Measurements from ENCODE around the gene PTPRE.

The PTPRE gene

GRCh38 chr10:127906548-127907377 is at the start of gene PTPRE:
Gene PTPRE (plus strand): TSS chr10:127907103. CDS start chr10:128040882, 133,779 bp downstream.
- no peak for DNase-seq (ENCODE audit: low read depth)
- H3K4me3 ChIP-seq (ENCODE audit: low read depth, low read length): no peak within 1 kb of the TSS
- TF ChIP-seq, protein P1, sequence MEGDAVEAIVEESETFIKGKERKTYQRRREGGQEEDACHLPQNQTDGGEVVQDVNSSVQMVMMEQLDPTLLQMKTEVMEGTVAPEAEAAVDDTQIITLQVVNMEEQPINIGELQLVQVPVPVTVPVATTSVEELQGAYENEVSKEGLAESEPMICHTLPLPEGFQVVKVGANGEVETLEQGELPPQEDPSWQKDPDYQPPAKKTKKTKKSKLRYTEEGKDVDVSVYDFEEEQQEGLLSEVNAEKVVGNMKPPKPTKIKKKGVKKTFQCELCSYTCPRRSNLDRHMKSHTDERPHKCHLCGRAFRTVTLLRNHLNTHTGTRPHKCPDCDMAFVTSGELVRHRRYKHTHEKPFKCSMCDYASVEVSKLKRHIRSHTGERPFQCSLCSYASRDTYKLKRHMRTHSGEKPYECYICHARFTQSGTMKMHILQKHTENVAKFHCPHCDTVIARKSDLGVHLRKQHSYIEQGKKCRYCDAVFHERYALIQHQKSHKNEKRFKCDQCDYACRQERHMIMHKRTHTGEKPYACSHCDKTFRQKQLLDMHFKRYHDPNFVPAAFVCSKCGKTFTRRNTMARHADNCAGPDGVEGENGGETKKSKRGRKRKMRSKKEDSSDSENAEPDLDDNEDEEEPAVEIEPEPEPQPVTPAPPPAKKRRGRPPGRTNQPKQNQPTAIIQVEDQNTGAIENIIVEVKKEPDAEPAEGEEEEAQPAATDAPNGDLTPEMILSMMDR (IDR thresholded peaks at IDR 0.05; ENCODE audit: low read depth, low read length, missing control alignments): peak; percentile 59

DNA sequence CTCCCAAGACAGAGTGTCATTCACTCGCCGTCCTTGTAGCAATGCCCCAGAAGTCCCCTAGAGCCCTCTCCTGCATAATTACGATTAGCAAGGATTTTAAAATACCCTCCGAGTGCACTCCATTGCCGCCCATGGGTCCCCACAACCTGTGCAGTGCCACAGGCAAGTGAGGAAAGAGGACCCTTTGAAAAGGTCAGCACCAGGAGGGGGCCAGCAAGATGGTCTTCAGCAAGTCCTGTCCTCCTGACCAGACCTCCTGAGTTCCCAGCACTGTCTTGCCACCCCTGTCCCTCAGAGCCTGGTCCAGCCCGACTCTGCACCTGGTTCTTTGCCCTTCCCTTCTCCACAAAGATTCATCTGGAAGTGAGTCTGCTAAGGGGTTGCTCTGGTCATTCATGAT is 46.3 kb upstream of the PTPRE start:
- H3K4me3 ChIP-seq (ENCODE audit: low read depth, low read length): no peak overlapping the region
- TF ChIP-seq, protein P1 (IDR thresholded peaks at IDR 0.05; ENCODE audit: low read depth, low read length, missing control alignments): no peak
- DNase-seq (ENCODE audit: low read depth): no peak

GRCh38 chr10:127863231-127863825 is 43.6 kb upstream of the PTPRE start:
- TF ChIP-seq, protein P1 (IDR thresholded peaks at IDR 0.05; ENCODE audit: low read depth, low read length, missing control alignments): no peak
- no peak for DNase-seq (ENCODE audit: low read depth)
- H3K4me3 ChIP-seq (ENCODE audit: low read depth, low read length): no peak overlapping the region

GRCh38 chr10:127866276-127867013 is 40.5 kb upstream of the PTPRE start:
- no peak overlapping the region for H3K4me3 ChIP-seq (ENCODE audit: low read depth, low read length)
- DNase-seq (ENCODE audit: low read depth): no peak
- TF ChIP-seq, protein P1 (IDR thresholded peaks at IDR 0.05; ENCODE audit: low read depth, low read length, missing control alignments): no peak

DNA sequence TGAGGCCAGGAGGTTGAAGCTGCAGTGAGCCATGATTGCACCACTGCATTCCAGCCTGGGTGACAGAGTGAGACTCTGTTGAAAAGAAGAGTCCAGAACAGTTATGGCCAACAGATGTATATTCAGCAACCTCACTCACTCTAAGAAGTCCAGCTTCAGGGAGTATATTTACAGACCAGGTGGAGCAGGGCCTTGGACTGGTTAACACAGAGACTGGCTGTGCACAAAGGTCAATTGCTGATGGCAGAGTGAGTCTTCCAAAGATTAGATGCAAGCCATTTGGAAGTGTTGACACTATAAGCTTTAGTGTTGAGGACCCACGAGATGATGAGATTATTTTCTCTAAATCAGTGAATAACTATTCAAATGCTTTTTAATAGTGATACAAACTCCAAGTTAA is 39.1 kb upstream of the PTPRE start:
- DNase-seq (ENCODE audit: low read depth): no peak
- TF ChIP-seq, protein P1 (IDR thresholded peaks at IDR 0.05; ENCODE audit: low read depth, low read length, missing control alignments): no peak
- H3K4me3 ChIP-seq (ENCODE audit: low read depth, low read length): no peak overlapping the region

- TF ChIP-seq, protein P1 (IDR thresholded peaks at IDR 0.05; ENCODE audit: low read depth, low read length, missing control alignments): no peak
- DNase-seq (ENCODE audit: low read depth): no peak
- no peak overlapping the region for H3K4me3 ChIP-seq (ENCODE audit: low read depth, low read length)
These were observed 37.6 kb upstream of the PTPRE start for GRCh38 chr10:127869329-127869728.

All from GM12864 (cell line).